Astrocyte of the cerebellum (primary cell): ENCODE data around the gene SESN3.
"Not testable (repeated sequence)": the region's sequence is repeated elsewhere in the genome, so short reads cannot be mapped to it uniquely, and the experiment has no call there.

ENCODE experiments used
- DNase-seq: peaks from one replicate; pipeline ENCODE4 v3.0.0-alpha.2; 2011; ENCODE audit warnings: low read depth
- H3K4me3 ChIP-seq: 2 replicates; pipeline ENCODE4 v1.5.1; 2011; ENCODE audit warnings: mild to moderate bottlenecking, low read depth, low read length, moderate library complexity
- in situ Hi-C: cut with HindIII; loops from 2 replicates; pipeline ENCODE4 v1.10.0; 2017; ENCODE audit warnings: low sequenced_read_pairs
- TF ChIP-seq, protein P1 (sequence below): IDR thresholded peaks from 2 replicates; pipeline ENCODE4 v1.5.1; 2012; ENCODE audit warnings: low read length, low read depth, moderate library complexity, mild to moderate bottlenecking; ENCODE audit errors: missing control alignments

SESN3 gene, protein sequence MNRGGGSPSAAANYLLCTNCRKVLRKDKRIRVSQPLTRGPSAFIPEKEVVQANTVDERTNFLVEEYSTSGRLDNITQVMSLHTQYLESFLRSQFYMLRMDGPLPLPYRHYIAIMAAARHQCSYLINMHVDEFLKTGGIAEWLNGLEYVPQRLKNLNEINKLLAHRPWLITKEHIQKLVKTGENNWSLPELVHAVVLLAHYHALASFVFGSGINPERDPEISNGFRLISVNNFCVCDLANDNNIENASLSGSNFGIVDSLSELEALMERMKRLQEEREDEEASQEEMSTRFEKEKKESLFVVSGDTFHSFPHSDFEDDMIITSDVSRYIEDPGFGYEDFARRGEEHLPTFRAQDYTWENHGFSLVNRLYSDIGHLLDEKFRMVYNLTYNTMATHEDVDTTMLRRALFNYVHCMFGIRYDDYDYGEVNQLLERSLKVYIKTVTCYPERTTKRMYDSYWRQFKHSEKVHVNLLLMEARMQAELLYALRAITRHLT

DNA sequence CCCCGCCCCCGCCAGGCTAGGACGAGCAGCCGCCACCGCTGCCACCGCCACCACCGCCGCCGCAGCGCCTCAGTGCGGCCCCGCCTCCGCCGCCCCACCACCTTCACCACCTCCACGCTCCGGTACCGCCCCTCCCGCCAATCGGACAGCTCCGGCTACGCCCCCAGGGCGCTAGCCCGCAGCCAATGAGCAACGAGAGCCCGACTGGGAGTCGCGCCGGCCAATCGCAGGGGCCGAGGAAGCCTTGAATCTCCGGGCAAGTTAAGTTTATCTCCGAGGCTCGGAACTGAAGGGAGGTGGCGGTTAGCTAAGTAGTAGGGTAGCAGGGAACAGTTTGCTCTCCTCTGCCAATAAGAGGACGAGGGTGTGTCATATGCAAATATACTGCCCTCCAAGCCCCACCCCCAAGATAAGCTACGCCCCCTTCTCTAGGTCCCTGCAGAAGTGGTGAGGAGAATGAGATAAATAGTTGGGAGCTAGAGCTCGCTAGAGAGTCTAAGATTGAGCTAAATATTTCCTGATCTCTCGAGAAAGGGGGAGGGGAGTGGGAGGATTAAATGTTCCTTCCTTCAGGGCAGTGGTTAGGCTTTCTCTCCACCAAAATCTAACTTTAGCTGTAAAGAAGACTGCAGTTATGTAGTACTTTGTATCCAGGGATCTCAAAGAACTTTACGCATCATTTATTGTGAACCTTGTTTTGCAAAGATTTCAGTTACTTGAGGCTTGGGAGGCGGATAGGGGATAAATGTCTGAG is at the start of gene SESN3:
TSS of gene SESN3 (minus strand) at position 76 of the 754 bp plus-strand sequence. CDS start 342 bp downstream, outside the sequence.
- in situ Hi-C loops: no loop called here
- H3K4me3 ChIP-seq: peak within 1 kb of the TSS; percentile 88
- peak; percentile 99 for DNase-seq
- TF ChIP-seq, protein P1, sequence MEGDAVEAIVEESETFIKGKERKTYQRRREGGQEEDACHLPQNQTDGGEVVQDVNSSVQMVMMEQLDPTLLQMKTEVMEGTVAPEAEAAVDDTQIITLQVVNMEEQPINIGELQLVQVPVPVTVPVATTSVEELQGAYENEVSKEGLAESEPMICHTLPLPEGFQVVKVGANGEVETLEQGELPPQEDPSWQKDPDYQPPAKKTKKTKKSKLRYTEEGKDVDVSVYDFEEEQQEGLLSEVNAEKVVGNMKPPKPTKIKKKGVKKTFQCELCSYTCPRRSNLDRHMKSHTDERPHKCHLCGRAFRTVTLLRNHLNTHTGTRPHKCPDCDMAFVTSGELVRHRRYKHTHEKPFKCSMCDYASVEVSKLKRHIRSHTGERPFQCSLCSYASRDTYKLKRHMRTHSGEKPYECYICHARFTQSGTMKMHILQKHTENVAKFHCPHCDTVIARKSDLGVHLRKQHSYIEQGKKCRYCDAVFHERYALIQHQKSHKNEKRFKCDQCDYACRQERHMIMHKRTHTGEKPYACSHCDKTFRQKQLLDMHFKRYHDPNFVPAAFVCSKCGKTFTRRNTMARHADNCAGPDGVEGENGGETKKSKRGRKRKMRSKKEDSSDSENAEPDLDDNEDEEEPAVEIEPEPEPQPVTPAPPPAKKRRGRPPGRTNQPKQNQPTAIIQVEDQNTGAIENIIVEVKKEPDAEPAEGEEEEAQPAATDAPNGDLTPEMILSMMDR: peak; percentile 13

DNA sequence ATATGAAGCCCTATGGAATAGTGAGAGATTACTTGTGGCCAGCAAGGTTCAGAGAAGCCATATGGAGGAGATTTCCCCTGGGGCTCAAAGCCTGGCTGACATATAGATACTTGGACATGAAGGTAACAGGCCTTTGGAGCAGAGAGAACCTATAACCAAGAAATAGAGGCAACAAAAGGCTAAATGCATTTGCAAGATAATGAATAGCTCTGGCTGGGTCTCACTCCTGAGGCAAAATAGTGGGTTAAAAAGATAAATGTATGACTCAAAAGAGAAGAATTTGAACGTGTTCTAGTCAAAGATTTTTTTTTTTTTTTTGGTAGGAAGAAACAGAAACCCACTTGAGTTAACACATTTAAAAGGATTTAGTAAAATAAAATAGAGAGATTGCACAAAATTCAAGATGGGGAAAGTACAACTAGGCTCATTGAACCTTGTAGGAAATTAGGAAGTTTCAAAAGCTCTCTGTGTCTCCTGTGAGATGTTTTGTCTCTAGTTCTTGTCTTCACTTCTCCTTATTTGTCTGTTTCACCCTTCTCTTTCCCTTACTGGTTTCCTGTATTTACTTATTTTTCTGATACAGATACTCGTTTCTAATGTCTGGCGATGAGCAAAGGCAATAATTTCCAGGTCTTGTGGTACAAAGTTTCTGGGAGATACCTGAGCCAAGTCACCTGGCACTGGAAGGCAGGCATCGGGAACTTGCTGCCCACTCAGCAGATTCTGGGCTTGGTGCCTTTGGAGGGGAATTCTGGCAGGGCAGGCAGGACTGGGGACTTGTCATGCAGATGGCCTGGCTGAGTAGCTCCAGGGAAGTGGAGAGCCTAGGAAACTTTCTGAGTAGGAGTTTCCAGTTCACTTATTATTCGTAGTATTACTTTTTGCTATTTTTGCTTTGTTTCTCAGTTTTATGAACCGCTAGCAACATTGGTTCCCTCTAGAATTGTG is 49.2 kb upstream of the SESN3 start:
- H3K4me3 ChIP-seq: no peak overlapping the region
- in situ Hi-C loops: no loop called here
- TF ChIP-seq, protein P1: no peak
- DNase-seq: peak; percentile 15

DNA sequence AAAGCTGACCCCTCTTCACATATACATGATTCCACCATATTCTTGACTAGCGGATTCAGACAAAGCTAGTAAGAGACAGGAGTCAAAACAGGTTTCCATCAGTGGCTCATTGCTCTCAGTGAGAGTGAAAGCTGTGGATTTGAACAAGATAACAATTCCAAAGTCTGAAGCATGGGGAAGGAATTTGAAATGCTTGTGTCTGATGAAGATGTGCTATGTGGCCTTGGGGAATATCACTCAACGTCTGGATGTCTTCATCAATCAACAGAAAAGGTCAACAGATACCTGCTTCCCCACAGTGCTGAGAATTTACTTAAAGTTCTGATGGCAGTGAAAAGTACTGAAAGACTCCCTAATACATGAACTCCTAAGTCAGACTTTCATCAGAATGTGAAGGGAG is 46.9 kb upstream of the SESN3 start:
- in situ Hi-C loops: no loop called here
- TF ChIP-seq, protein P1: no peak
- no peak overlapping the region for H3K4me3 ChIP-seq
- no peak for DNase-seq

DNA sequence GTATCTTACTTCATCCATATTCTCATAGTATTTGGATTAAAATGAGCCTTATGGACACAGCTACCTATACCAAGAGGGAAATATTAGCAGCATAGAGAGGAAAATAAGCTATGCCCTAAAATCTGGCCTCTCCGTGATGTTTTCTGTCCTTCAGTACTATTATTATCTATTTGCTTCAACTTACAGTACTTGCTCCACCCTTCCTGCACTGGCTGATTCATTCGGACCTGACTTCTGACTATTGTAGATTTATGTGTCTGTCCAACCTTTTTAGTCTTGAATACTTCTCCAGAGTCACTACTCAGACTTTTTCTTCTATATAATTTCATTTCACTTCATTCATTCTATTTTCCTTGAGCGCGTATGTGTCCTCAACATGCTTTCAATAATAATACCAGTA is 45.1 kb upstream of the SESN3 start:
- H3K4me3 ChIP-seq: no peak overlapping the region
- TF ChIP-seq, protein P1: no peak
- no peak for DNase-seq
- in situ Hi-C loops: no loop called here

DNA sequence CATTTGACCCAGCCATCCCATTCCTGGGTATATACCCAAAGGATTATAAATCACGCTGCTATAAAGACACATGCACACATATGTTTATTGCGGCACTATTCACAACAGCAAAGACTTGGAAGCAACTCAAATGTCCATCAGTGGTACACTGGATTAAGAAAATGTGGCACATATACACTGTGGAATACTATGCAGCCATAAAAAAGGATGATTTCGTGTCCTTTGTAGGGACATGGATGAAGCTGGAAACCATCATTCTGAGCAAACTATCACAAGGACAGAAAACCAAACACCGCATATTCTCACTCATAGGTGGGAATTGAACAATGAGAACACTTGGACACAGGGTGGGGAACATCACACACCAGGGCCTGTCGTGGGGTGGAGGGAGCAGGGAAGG is 42.6 kb upstream of the SESN3 start:
- in situ Hi-C loops, DNase-seq, H3K4me3 ChIP-seq: not testable (repeated sequence)

DNA sequence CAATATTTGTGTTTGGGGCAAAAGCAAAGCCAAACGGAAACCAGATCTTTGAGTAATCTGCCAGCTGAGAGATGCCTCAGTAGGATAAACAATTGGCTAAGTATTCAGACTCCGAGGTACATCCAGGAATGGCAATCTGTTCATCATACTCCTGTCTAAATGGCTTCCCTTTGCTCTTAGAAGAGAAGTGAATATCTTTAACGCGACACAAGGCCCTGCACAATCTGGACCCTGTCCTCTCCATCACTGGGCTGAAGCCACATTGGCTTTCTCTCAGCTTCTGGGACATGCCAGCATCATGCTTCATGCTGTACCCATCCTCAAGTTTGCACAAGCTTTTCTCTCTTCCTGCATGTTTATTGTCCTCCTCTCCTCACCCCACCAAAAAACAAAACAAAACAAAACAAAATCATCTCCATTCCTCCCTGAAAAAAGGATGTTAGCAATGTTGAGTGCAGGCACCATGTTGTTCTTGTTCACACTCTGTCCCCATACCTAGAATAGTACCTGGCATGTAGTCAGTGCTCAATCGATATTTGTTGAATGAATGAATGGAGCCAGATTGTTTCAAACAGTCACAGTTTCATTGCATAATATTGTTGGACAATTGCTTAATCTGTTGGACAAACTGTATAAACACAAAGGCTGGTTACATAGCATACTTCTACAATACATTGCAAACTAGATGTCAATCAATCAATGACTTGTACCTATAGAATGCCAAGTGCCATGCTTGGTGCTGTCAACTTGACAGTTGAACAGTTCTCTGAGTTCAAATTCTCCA is 38.2 kb upstream of the SESN3 start:
- H3K4me3 ChIP-seq: no peak overlapping the region
- TF ChIP-seq, protein P1: no peak
- in situ Hi-C loops: no loop called here
- no peak for DNase-seq
